HG02610 (cell line): ENCODE results near the gene LILRB2.
"Not testable (repeated sequence)": the region's sequence is repeated elsewhere in the genome, so short reads cannot be mapped to it uniquely, and the experiment has no call there.

Experiments used
- ATAC-seq: cut with Tn5 transposase; IDR thresholded peaks from one replicate; pipeline ENCODE4 v1.9.1; 2021; ENCODE audit warnings: mild to moderate bottlenecking, moderate library complexity; ENCODE audit not compliant: unreplicated experiment

The LILRB2 gene

GRCh38 chr19:54307389-54308020 lies 26.6 kb upstream of the LILRB2 start:
- ATAC-seq: no peak

GRCh38 chr19:54305141-54305540 lies 24.2 kb upstream of the LILRB2 start:
- no peak for ATAC-seq

- no peak for ATAC-seq
Measured at GRCh38 chr19:54302257-54302656, 21.3 kb upstream of the LILRB2 start.

GRCh38 chr19:54299515-54299914 lies 18.6 kb upstream of the LILRB2 start:
- no peak for ATAC-seq

- no peak for ATAC-seq
Measured at GRCh38 chr19:54299126-54299498, 18.2 kb upstream of the LILRB2 start.

- no peak for ATAC-seq
Measured at GRCh38 chr19:54298357-54299125, 17.6 kb upstream of the LILRB2 start.

GRCh38 chr19:54297759-54298305 lies 16.9 kb upstream of the LILRB2 start:
- ATAC-seq: no peak

- no peak for ATAC-seq
Measured at GRCh38 chr19:54294539-54294938, 13.6 kb upstream of the LILRB2 start.

- ATAC-seq: not testable (repeated sequence)
Measured at GRCh38 chr19:54289160-54289559, 8.2 kb upstream of the LILRB2 start.

GRCh38 chr19:54287456-54287855 lies 6.5 kb upstream of the LILRB2 start:
- ATAC-seq: no peak

- not testable (repeated sequence) for ATAC-seq
Measured at GRCh38 chr19:54286283-54286682, 5.4 kb upstream of the LILRB2 start.

GRCh38 chr19:54285427-54286056 lies 4.6 kb upstream of the LILRB2 start:
- ATAC-seq: not testable (repeated sequence)

- no peak for ATAC-seq
Measured at GRCh38 chr19:54282686-54283470, 2.0 kb upstream of the LILRB2 start.

- ATAC-seq: not testable (repeated sequence)
Measured at GRCh38 chr19:54281729-54282075, 792 bp upstream of the LILRB2 start.

- not testable (repeated sequence) for ATAC-seq
Measured at GRCh38 chr19:54280441-54280840, 469 bp downstream of the LILRB2 start.

GRCh38 chr19:54280025-54280424 lies 885 bp downstream of the LILRB2 start:
- not testable (repeated sequence) for ATAC-seq

- ATAC-seq: no peak
Measured at GRCh38 chr19:54279406-54279962, 1.4 kb downstream of the LILRB2 start.

- not testable (repeated sequence) for ATAC-seq
Measured at GRCh38 chr19:54278571-54279195, 2.2 kb downstream of the LILRB2 start.

- not testable (repeated sequence) for ATAC-seq
Measured at GRCh38 chr19:54278056-54278455, 2.9 kb downstream of the LILRB2 start.

- ATAC-seq: not testable (repeated sequence)
Measured at GRCh38 chr19:54277111-54277615, 3.7 kb downstream of the LILRB2 start.
